KMS-11 (cell line): Measurements from ENCODE around the gene CCDC88B.

Experiments used
- H2AFZ ChIP-seq: fragments of 200-600 bp; sonication (generic); 2 replicates; pipeline ENCODE4 v1.6.1; 2016; ENCODE audit warnings: antibody characterized with exemption, mixed run types, low read depth
- H3K27ac ChIP-seq: fragments of 200-600 bp; sonication (generic); 2 replicates; pipeline ENCODE4 v1.6.1; 2016; ENCODE audit warnings: mild to moderate bottlenecking, mixed run types
- H3K27me3 ChIP-seq: fragments of 200-600 bp; sonication (generic); 2 replicates; pipeline ENCODE4 v1.6.1; 2017; ENCODE audit warnings: mild to moderate bottlenecking, low read depth, mixed run types, moderate library complexity; ENCODE audit not compliant: insufficient read depth
- H3K36me3 ChIP-seq: fragments of 200-600 bp; sonication (generic); 2 replicates; pipeline ENCODE4 v1.6.1; 2017; ENCODE audit warnings: mild to moderate bottlenecking, mixed run types; ENCODE audit not compliant: insufficient read depth
- H3K4me1 ChIP-seq: fragments of 200-600 bp; sonication (generic); 2 replicates; pipeline ENCODE4 v1.6.1; 2016; ENCODE audit warnings: mild to moderate bottlenecking, low read depth, mixed run types; ENCODE audit not compliant: poor library complexity, severe bottlenecking
- H3K4me2 ChIP-seq: fragments of 200-600 bp; sonication (generic); 2 replicates; pipeline ENCODE4 v1.7.0; 2016; ENCODE audit warnings: mild to moderate bottlenecking, mixed run types
- H3K4me3 ChIP-seq: fragments of 200-600 bp; sonication (generic); IDR thresholded peaks from 2 replicates; pipeline ENCODE4 v1.6.1; 2017; ENCODE audit warnings: low read depth, low read length, mixed read lengths; ENCODE audit not compliant: insufficient read depth
- H3K79me2 ChIP-seq: fragments of 200-600 bp; sonication (generic); 2 replicates; pipeline ENCODE4 v1.6.1; 2016; ENCODE audit warnings: low read depth, mixed run types; ENCODE audit not compliant: insufficient read depth
- H3K9ac ChIP-seq: fragments of 200-600 bp; sonication (generic); 2 replicates; pipeline ENCODE4 v1.6.1; 2016; ENCODE audit warnings: mild to moderate bottlenecking, mixed run types
- H4K20me1 ChIP-seq: fragments of 200-600 bp; sonication (generic); 2 replicates; pipeline ENCODE4 v1.6.1; 2016; ENCODE audit warnings: mild to moderate bottlenecking, mixed run types; ENCODE audit not compliant: insufficient read depth
- TF ChIP-seq, protein P1 (sequence below): fragments of 200-600 bp; sonication (generic); conservative IDR thresholded peaks from 2 replicates; pipeline ENCODE4 v1.6.1; 2017; ENCODE audit warnings: low read depth, mild to moderate bottlenecking, antibody characterized with exemption, low read length, moderate library complexity, mixed read lengths

CCDC88B gene

DNA sequence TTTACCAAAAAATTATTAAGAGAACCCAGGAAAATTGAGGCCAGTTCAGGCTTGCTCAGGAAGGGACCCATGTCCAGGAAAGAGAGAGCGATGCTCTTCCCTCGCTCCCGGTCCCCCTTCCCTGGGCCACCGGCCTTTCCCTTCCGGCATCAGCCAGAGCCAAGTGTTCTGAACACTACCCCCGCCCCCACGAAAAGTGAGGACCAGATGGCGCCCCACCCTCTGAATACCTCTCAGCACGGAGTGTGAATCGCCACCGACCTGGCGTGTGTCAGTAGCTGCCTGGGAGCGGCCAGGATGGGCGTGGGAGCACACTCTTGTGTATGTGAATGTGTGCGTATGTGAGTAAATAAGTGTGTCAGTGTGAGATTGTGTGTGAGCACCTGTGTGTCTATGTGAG, 39.2 kb downstream of the CCDC88B start:
- peaks cover 28% of the 10 kb centered on the region for H3K27me3 ChIP-seq
- no peak overlapping the region for H3K4me2 ChIP-seq
- H3K36me3 ChIP-seq, result no peaks in the 10 kb centered on the region
- no peak overlapping the region for H3K9ac ChIP-seq
- no peak overlapping the region for H3K4me3 ChIP-seq
- no peaks in the 10 kb centered on the region for H3K79me2 ChIP-seq
- TF ChIP-seq, protein P1, sequence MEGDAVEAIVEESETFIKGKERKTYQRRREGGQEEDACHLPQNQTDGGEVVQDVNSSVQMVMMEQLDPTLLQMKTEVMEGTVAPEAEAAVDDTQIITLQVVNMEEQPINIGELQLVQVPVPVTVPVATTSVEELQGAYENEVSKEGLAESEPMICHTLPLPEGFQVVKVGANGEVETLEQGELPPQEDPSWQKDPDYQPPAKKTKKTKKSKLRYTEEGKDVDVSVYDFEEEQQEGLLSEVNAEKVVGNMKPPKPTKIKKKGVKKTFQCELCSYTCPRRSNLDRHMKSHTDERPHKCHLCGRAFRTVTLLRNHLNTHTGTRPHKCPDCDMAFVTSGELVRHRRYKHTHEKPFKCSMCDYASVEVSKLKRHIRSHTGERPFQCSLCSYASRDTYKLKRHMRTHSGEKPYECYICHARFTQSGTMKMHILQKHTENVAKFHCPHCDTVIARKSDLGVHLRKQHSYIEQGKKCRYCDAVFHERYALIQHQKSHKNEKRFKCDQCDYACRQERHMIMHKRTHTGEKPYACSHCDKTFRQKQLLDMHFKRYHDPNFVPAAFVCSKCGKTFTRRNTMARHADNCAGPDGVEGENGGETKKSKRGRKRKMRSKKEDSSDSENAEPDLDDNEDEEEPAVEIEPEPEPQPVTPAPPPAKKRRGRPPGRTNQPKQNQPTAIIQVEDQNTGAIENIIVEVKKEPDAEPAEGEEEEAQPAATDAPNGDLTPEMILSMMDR, result no peak
- no peak overlapping the region for H2AFZ ChIP-seq
- H4K20me1 ChIP-seq, result no peaks in the 10 kb centered on the region
- no peak overlapping the region for H3K27ac ChIP-seq
- H3K4me1 ChIP-seq, result no peaks in the 10 kb centered on the region

DNA sequence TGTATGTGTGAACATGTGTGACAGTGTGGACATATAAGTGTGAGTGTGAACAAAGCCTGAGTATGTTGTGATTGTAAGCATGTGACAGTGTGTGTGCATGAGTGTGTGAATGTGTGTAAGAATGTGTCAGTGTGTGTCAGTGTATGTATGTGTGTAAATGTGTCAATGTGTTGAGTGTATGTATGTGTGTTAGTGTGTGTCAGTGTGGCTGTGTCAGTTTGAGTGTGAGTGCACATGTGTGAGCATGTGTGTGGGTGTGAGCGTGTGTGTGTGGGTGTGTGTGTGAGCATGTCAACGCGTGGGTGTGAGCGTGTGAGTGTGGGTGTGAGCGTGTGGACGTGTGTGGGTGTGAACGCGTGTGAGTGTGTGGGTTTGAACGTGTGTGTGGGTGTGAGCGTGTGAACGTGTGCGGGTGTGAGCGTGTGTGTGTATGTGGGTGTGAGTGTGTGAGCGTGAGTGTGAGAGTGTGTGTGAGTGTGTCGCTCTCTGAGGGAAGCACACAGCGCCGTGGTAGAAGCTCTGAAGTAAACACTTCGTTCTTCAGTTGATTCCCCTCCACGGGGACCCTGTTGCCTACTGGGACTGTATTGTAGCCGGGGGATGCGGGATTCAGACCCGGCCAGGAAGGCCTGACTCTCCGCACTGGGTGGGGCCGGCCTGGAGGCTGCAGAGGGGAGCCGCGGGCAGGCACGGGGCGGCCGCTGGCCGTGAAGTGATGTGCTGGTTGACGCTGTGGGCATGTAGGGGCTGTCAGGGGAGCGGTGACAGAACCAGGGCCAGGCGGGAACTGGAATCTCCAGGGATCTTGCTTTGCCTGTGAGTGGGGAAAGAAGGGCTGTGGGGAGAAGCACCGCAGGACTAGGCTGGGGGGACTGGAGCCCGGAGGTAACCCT, 40.1 kb downstream of the CCDC88B start:
- Histone ChIP-seq H4K20me1 (no peaks in the 10 kb centered on the region), H3K4me3 (no peak overlapping the region), H3K36me3 (no peaks in the 10 kb centered on the region), H3K27ac (no peak overlapping the region), H3K9ac (no peak overlapping the region), H3K79me2 (no peaks in the 10 kb centered on the region), H3K4me1 (no peaks in the 10 kb centered on the region), H3K27me3 (peaks cover 37% of the 10 kb centered on the region), H3K4me2 (no peak overlapping the region), H2AFZ (no peak overlapping the region)
- TF ChIP-seq, protein P1, result no peak

DNA sequence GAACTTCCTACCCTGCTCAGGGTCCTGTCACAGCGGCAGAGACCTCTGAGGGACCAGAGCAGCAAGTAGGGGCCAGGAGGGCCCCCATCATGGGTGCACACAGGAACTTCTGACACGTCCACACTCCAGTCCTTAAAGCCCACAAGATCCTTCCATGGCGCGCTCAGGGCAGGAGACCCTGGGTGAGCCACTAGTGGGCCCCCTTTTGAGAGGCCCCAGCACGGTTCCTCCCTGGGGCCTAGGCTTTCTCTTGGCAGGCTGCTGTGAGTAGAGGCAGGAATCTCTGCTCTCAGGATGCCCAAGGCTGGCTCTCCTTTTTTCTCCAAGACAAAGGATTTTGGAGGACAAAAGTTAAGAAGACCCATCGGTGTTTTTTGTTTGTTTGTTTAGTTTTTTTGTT, 41.3 kb downstream of the CCDC88B start:
- no peaks in the 10 kb centered on the region for H3K4me1 ChIP-seq
- H3K4me3 ChIP-seq, result no peak overlapping the region
- TF ChIP-seq, protein P1, result no peak
- H3K9ac ChIP-seq, result no peak overlapping the region
- H2AFZ ChIP-seq, result no peak overlapping the region
- no peak overlapping the region for H3K27ac ChIP-seq
- no peak overlapping the region for H3K4me2 ChIP-seq
- no peaks in the 10 kb centered on the region for H4K20me1 ChIP-seq
- H3K79me2 ChIP-seq, result no peaks in the 10 kb centered on the region
- H3K27me3 ChIP-seq, result peaks cover 50% of the 10 kb centered on the region
- H3K36me3 ChIP-seq, result no peaks in the 10 kb centered on the region

DNA sequence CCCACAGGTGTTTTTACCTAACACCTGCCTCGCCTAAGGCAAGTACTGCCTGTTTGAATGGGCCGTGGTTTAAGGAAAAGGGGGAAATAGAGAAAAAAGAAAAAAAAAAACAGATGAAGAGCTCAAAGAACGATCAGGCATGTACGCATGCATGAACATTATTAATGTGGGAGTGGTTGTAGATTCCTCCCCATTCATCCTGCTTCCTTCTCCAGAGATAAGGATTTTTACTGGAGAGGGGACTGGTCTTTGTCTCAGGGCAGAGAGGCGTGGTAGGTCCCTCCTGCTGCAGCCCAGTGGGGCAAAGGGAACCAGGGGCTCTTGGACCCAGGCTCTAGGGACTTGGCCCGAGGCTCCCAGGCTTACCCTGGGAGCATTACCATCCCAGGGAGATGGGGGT, 42.0 kb downstream of the CCDC88B start:
- Histone ChIP-seq H3K4me1 (no peaks in the 10 kb centered on the region), H3K9ac (no peak overlapping the region), H3K79me2 (no peaks in the 10 kb centered on the region), H3K27ac (no peak overlapping the region), H3K4me2 (no peak overlapping the region), H3K27me3 (peaks cover 55% of the 10 kb centered on the region), H4K20me1 (no peaks in the 10 kb centered on the region), H3K4me3 (no peak overlapping the region), H3K36me3 (no peaks in the 10 kb centered on the region), H2AFZ (no peak overlapping the region)
- TF ChIP-seq, protein P1, result no peak
